Hepatocyte (in vitro differentiated cells): ENCODE results near the gene RNF144B. TPM values are rescaled to one million over a fixed set of nuclear protein-coding genes. Genes with fewer than 3 reads are reported as not detected.

Experiments
- DNase-seq: peaks from one replicate; pipeline ENCODE4 v3.0.0-alpha.2; 2016; ENCODE audit warnings: low spot score
- H2AFZ ChIP-seq: fragments of 200-600 bp; sonication (generic); 2 replicates; pipeline ENCODE4 v1.6.0; 2016; ENCODE audit warnings: antibody characterized with exemption, mild to moderate bottlenecking
- H3K27ac ChIP-seq: fragments of 200-600 bp; sonication (generic); 2 replicates; pipeline ENCODE4 v1.5.1; 2016; ENCODE audit warnings: mild to moderate bottlenecking
- H3K27me3 ChIP-seq: fragments of 200-600 bp; sonication (generic); 2 replicates; pipeline ENCODE4 v1.6.1; 2016
- H3K36me3 ChIP-seq: fragments of 200-600 bp; sonication (generic); replicated peaks from 2 replicates; pipeline ENCODE4 v1.5.1; 2016; ENCODE audit warnings: low read depth; ENCODE audit not compliant: insufficient read depth
- H3K4me1 ChIP-seq: fragments of 200-600 bp; sonication (generic); 2 replicates; pipeline ENCODE4 v1.5.1; 2016; ENCODE audit warnings: mild to moderate bottlenecking, moderate library complexity; ENCODE audit not compliant: insufficient read depth
- H3K4me2 ChIP-seq: fragments of 200-600 bp; sonication (generic); 2 replicates; pipeline ENCODE4 v1.6.0; 2016
- H3K4me3 ChIP-seq: fragments of 200-600 bp; sonication (generic); 2 replicates; pipeline ENCODE4 v1.5.1; 2016; ENCODE audit warnings: mild to moderate bottlenecking
- H3K79me2 ChIP-seq: fragments of 200-600 bp; sonication (generic); 2 replicates; pipeline ENCODE4 v1.6.0; 2017; ENCODE audit warnings: mild to moderate bottlenecking
- H3K9me2 ChIP-seq: fragments of 200-600 bp; sonication (generic); replicated peaks from 2 replicates; pipeline ENCODE4 v1.6.0; 2017; ENCODE audit warnings: mild to moderate bottlenecking; ENCODE audit not compliant: insufficient read depth
- H3K9me3 ChIP-seq: fragments of 200-600 bp; sonication (generic); 2 replicates; pipeline ENCODE4 v1.5.1; 2016; ENCODE audit warnings: low read depth, mild to moderate bottlenecking
- H4K20me1 ChIP-seq: fragments of 200-600 bp; sonication (generic); 2 replicates; pipeline ENCODE4 v1.6.0; 2016; ENCODE audit warnings: mild to moderate bottlenecking; ENCODE audit not compliant: insufficient read depth, poor library complexity, severe bottlenecking
- CTCF ChIP-seq: fragments of 200-600 bp; sonication (generic); IDR thresholded peaks from 2 replicates; pipeline ENCODE4 v1.5.1; 2016; ENCODE audit warnings: antibody characterized with exemption, mild to moderate bottlenecking; ENCODE audit not compliant: poor library complexity
- EZH2 ChIP-seq: fragments of 200-600 bp; sonication (generic); IDR thresholded peaks from 2 replicates; pipeline ENCODE4 v1.6.1; 2016; ENCODE audit warnings: antibody characterized with exemption, mild to moderate bottlenecking, borderline replicate concordance
- EZH2phosphoT487 ChIP-seq: fragments of 200-600 bp; sonication (generic); IDR thresholded peaks from one replicate; pipeline ENCODE4 v1.6.1; 2018; ENCODE audit warnings: antibody characterized with exemption, mild to moderate bottlenecking, low read depth, moderate library complexity; ENCODE audit not compliant: unreplicated experiment, severe bottlenecking
- WGBS: methylation state at CpG from one replicate; pipeline ENCODE4 v1.1.6; 2016; ENCODE audit warnings: low lambda C conversion rate; ENCODE audit errors: missing lambda C conversion rate; 5-methylcytosine and 5-hydroxymethylcytosine counted together
- polyA plus RNA-seq: library from polyadenylated mRNA; unstranded; fragments of >200 nt; fragmentation: Nextera tagmentation; extraction: Ambion mirVana; gene quantifications from 2 replicates; pipeline ENCODE4 v1.2.1, GENCODE V29; 2016
- total RNA-seq: library from RNA; depleted of rRNA; stranded (reverse); fragments of >200 nt; gene quantifications from 2 replicates; pipeline ENCODE4 v1.2.3, GENCODE V29; 2014

RNF144B gene
- total and polyA plus RNA-seq, 2 experiments from 2014 or later: 0.37 to 2.2 TPM

- 88% methylated on average over 4 of the region's 4 CpGs for WGBS
Measured at GRCh38 chr6:18384621-18385020, 2.5 kb upstream of the RNF144B start.

DNA sequence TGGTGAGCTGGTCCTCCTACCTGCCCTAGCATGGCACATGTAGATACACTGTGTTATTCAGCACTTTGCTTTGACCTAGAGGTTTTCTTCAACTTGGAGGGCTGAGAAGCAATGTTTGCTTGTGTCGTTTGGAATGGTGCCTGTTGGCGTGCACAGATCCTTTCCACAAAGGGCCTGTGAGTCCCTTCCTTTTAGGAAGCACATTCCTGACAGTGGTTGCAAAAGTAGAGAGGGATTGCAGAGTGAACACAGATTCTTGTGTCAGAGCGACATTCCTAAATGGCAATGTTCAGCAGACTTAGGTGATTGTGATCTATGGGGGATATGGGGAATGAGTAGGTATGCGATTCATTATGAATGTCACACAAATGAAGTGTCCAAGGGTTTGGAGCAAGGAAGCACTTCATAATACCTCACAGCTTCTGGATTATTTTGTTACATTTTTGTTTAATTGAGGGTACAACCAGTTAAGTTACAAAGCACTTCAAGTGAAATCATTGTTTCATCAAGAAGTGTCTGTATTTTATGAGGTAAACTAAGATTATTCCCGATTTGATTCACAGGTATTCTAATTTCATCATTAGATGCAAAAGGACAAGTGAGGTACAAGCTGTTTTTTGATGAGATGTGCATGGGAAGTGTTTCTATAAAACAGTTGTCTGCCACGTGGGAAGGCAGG is 713 bp upstream of the RNF144B start:
- no peaks in the 10 kb centered on the region for H3K36me3 ChIP-seq
- 62% methylated on average over 6 of the region's 6 CpGs for WGBS
- DNase-seq: no peak
- no peaks in the 10 kb centered on the region for H3K79me2 ChIP-seq
- no peaks in the 10 kb centered on the region for H4K20me1 ChIP-seq
- no peak overlapping the region for H3K27ac ChIP-seq
- peaks cover 16% of the 10 kb centered on the region for H3K4me1 ChIP-seq
- H3K4me3 ChIP-seq: no peak overlapping the region
- H3K9me2 ChIP-seq: no peaks in the 10 kb centered on the region
- H3K4me2 ChIP-seq: peak overlapping the region; percentile 88
- no peak for TF ChIP-seq CTCF
- TF ChIP-seq EZH2: no peak
- no peak for TF ChIP-seq EZH2phosphoT487
- H3K27me3 ChIP-seq: peaks cover 4% of the 10 kb centered on the region
- H3K9me3 ChIP-seq: no peaks in the 10 kb centered on the region
- H2AFZ ChIP-seq: peak overlapping the region; percentile 81

More at GRCh38 chr6:18384621-18385020, 2.5 kb upstream of the RNF144B start:
- Histone ChIP-seq H3K4me2 (no peak overlapping the region), H3K36me3 (no peaks in the 10 kb centered on the region), H4K20me1 (no peaks in the 10 kb centered on the region), H3K27ac (no peak overlapping the region), H3K79me2 (no peaks in the 10 kb centered on the region), H3K27me3 (peaks cover 4% of the 10 kb centered on the region), H3K9me3 (no peaks in the 10 kb centered on the region), H3K4me3 (no peak overlapping the region), H2AFZ (no peak overlapping the region), H3K4me1 (peaks cover 16% of the 10 kb centered on the region), H3K9me2 (no peaks in the 10 kb centered on the region)
- DNase-seq: no peak
- TF ChIP-seq CTCF (no peak), EZH2 (no peak), EZH2phosphoT487 (no peak)

- Histone ChIP-seq H3K36me3 (no peaks in the 10 kb centered on the region), H3K4me2 (peak overlapping the region; percentile 88), H2AFZ (peak overlapping the region; percentile 81), H3K27me3 (peaks cover 4% of the 10 kb centered on the region), H3K4me1 (peaks cover 16% of the 10 kb centered on the region), H3K27ac (no peak overlapping the region), H3K4me3 (peak overlapping the region; percentile 55), H3K9me2 (no peaks in the 10 kb centered on the region), H4K20me1 (no peaks in the 10 kb centered on the region), H3K9me3 (no peaks in the 10 kb centered on the region), H3K79me2 (no peaks in the 10 kb centered on the region)
- TF ChIP-seq EZH2: no peak
- TF ChIP-seq EZH2phosphoT487: no peak
- TF ChIP-seq CTCF: no peak
- WGBS: 42% methylated on average over 3 of the region's 3 CpGs
- no peak for DNase-seq
Measured at GRCh38 chr6:18388271-18388670, 1.1 kb downstream of the RNF144B start.
